Measurements from ENCODE around the gene ARL15.
"Not testable (repeated sequence)": the region's sequence is repeated elsewhere in the genome, so short reads cannot be mapped to it uniquely, and the experiment has no call there.

ARL15 gene

DNA sequence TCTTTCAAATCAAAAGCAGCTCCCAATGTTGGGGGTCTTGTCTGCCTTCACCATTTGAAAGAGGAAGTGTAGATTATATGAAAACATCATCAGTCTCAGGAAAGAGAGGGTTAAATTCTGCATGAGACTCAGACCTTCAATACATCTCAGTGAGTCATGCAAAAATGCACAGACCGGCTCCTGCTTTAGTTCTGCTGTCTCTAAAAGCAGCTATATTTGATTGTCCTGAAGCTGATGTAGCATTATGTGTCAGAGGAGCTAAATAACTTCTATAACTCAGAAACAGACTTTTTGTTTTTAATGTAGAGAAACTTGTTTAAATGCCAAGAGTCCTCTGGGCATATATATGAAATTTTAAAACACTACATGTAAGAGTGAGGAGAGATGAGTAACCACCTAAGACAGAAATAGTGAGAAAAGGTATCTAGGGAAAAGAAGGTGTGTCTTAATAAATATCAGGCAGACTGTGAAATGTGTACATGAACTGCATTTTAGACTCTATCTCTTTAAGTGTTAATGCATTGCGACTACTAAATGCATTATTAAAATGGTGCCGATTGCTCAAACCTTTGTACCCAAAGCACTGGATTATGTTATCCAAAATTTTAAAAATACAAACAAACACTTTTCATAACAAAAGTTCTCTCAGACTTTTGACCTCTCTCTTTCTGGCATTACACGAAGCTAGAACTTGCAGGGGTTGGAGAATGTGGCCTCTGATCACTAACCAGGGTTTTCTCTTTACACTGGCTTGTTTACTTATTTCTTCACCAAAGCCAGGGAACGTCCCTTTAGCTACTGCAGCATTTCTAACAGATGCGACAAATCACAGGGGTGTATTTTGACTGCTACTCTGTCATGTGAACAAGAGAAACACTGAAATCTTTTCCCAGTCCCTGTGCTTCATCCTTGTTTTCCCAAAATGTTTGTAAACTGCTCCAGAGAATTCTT is 302.3 kb downstream of the ARL15 start:
- no peak for TF ChIP-seq ZNF274 (IDR thresholded peaks at IDR 0.05; ENCODE audit: low read depth, low read length)
- no peak overlapping the region for H3K4me3 ChIP-seq (ENCODE audit: low read length)

DNA sequence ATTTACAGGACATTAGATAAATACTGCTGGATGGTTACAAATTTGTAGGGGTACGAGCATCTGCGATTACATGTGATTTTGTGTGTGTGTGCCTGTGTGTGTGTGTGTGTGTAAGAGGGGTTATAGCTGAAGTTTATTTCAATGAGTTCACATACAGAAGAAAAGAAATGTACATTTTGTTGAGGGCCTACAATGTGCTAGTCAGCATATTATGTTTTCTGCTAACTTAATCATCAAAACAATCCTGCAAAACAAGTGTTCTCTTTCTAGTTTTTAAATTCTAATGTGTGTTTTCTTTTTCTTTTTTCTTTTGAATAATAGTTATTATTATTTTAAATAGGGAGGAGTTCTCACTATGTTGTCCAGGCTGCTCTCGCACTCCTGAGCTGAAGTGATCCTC is 305.7 kb downstream of the ARL15 start:
- TF ChIP-seq ZNF274 (IDR thresholded peaks at IDR 0.05; ENCODE audit: low read depth, low read length) = no peak
- H3K4me3 ChIP-seq (ENCODE audit: low read length) = no peak overlapping the region

DNA sequence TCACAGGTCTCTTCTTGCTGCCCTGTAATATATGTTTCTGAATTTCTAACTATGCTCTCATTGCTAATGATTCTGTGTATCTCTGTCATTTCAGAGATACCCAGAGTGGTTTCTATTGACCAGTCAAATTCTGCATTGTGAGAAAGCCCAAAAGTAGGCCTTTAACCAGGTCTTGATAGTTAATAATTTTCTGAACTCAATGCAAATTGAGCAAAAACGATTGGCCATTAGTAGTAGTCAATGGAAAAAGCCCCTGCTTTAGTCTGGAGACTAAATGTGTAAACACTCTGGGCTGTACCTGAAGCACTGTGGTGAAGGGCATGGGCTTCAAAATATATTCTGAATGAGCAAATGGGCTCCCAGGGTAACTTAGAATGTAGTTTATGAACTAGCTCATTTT is 307.6 kb downstream of the ARL15 start:
- no peak for TF ChIP-seq ZNF274 (IDR thresholded peaks at IDR 0.05; ENCODE audit: low read depth, low read length)
- H3K4me3 ChIP-seq (ENCODE audit: low read length) = no peak overlapping the region

DNA sequence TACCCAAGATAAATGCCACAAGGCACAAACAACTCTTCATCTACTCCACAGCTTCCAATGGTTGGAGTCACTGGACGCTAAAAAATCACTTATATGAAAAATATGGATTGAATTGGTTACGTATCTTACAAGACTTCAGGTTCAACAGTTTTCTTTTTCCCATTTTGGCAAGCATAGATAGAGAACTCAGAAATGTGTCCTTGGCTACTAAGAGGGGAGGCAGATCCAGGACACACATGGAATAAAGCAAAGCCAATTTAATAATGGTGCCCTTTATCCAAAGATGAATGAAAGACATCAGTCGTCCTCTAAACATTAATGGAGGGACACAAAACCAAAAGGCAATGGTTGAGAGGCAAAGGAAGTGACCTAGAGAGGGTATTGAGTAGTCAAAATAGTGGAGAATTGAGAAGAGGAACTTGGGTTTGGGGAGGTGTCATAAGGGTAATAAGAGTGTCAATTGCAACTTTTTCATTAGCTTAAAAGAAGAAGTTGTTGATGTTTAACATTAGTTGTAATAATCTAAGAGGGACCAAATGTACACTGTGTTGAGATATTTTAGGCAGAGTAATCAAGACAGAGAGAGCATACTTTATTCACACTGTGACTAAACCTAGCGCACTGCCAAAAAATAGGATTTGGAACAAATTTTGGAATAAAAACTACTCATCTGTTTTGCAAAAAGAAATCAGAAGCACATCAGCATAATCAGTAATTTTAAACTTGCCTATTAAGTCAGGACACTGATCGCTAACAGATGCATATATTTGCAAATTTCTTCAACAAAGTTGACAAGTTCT is 308.2 kb downstream of the ARL15 start:
- no peak overlapping the region for H3K4me3 ChIP-seq (ENCODE audit: low read length)
- TF ChIP-seq ZNF274 (IDR thresholded peaks at IDR 0.05; ENCODE audit: low read depth, low read length) = no peak

DNA sequence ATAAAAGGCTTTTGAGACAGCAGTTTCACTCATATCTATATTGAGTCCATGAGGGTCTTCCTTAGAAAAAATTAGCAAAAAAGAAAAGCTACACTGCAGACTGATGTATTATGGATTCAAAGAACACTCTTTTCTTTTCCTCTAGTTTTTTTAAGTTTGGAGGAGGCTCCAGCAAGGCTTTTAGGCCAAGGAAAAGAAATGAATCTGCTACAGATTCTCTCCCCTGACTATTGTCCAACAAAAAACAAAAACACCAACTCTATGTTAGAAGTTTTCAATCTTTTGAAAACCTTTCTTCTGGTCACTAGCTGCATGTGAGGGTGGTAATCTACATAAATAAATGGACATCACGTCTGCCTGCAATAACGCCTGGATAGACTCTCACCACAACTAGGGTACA is 310.4 kb downstream of the ARL15 start:
- H3K4me3 ChIP-seq (ENCODE audit: low read length) = no peak overlapping the region
- TF ChIP-seq ZNF274 (IDR thresholded peaks at IDR 0.05; ENCODE audit: low read depth, low read length) = no peak

DNA sequence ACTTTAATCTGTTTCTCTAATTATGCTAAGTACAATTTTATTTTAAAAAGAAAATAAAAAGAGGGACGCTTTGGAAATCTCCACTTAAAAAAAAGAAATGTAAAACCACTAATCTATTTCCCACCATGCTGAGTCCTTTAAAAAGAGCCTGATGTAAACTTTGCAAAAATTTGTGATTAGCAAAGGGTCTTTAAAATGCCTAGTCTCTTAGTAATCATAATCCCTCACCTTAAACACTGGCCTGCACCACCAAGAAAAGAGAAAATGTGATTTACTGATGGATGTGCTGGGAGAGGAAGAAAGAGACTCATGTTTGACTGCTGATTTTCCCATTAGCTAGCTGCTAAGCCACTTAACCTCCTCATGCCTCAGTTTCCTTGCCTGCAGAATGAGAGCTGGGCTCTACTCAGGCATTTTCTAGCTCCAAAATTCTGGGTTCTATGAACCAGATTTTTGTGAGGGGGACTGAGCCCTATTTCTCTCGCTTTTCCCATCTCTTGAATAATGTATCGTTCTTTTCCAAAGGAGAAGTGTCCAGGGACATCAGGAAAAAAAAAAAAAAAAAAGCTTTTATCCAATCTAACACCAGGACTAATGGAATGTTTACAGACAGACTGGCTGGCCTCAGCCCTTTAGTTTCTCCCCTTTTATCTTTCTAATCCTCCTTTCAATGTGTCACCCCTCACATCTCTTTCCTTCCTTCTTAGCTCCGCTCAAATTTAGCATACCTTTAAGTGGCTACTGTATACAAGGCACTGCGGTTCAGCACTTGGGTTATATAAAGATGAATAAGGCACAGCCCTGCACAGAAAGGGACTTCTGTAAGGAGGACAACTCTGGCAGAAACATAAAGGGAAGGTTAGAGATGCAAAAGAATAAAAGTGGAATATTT is 312.4 kb downstream of the ARL15 start:
- no peak for TF ChIP-seq ZNF274 (IDR thresholded peaks at IDR 0.05; ENCODE audit: low read depth, low read length)
- H3K4me3 ChIP-seq (ENCODE audit: low read length) = no peak overlapping the region

DNA sequence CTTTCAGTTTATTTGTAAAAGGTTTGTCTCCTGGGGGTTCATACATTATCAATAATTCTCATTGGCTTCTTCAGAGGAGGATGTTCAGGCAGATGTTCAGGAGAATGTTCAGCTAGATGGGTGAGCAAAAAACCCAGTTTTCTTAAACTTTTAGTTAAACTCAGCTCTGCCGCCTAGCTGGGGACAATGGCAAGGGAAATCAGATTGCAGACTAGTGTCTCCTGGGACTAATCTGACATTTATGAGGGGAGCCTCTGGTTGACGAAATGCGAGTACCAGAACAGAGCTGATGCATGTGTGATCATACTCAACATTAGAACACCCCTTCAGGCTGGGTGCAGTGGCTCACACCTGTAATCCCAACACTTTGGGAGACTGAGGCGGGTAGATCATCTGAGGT is 314.4 kb downstream of the ARL15 start:
- no peak overlapping the region for H3K4me3 ChIP-seq (ENCODE audit: low read length)
- no peak for TF ChIP-seq ZNF274 (IDR thresholded peaks at IDR 0.05; ENCODE audit: low read depth, low read length)

DNA sequence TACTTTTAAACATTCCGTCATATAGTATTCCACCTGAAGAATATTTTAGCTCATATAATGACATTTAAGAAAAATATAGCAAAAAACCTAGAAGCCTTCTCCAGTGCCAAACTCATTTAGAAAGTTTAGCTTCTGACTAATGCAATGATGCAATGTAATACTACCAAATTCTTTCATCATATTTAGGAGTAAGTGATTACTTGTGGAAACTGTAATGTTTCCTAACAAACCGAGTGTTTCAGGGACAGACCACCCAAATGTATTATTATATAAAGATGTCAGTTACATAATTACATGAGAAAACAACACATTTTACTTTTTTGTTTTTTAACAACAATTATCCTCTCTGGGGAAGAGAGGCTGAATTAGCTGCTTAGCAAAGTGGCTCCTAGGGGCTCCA is 316.2 kb downstream of the ARL15 start:
- TF ChIP-seq ZNF274 (IDR thresholded peaks at IDR 0.05; ENCODE audit: low read depth, low read length) = no peak
- no peak overlapping the region for H3K4me3 ChIP-seq (ENCODE audit: low read length)

DNA sequence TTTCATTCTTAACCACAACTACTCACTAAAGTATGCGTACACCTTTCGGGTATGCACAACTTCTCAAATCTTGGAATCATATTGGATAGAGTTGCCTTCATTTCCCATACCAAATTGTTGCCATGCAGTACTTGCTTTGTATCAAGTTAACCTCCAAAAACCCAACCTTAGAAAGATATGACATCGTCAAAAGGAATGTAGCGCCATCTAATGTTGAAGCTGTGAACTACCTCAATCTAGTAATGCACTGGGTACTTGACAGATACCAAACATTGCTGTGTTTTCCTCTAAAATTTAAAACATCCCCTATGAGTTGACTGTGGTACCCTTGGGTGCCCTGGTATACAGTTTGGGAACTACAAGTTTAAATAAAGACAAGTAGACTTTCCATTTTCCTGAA is 318.4 kb downstream of the ARL15 start:
- no peak for TF ChIP-seq ZNF274 (IDR thresholded peaks at IDR 0.05; ENCODE audit: low read depth, low read length)

DNA sequence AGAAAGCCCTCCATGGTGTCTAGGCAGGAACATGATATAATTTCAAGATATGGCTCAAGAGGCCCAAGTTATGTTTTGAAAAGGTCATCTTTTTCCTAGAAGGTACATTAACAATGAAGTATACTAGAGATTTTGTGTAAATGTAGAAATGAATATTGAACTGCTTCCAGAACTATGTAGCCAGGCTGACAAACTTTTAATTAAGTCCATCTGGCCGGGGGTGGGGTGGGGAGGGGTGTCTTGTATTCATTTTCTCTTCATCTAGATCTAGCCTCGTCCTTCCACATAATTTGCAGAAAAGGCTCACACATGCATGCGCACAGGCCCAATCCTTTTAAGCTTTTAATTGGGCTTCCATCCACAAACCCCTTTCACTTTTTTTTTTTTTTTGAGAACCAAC is 323.3 kb downstream of the ARL15 start:
- TF ChIP-seq ZNF274 (IDR thresholded peaks at IDR 0.05; ENCODE audit: low read depth, low read length) = no peak

More for the DNA sequence above, 318.4 kb downstream of the ARL15 start:
- no peak overlapping the region for H3K4me3 ChIP-seq (ENCODE audit: low read length)

DNA sequence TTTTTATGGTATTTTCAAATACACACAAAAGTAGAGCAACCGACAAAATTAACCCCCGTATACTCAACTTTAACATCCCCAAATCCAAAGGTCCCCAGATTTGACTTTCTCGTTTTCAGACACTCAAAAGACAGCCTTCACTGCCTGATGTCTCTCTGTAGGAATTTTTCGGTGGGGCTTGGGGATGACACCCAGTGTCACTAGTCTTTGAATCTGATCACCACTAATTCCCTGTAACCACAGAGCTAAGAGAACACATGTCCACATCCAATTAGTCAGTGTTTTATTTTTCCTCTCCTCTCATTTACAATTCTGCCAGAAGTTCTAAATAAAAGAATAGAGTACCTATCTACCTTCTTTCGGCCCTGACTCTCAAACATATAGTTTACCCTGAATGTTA is 324.6 kb downstream of the ARL15 start:
- no peak overlapping the region for H3K4me3 ChIP-seq (ENCODE audit: low read length)
- no peak for TF ChIP-seq ZNF274 (IDR thresholded peaks at IDR 0.05; ENCODE audit: low read depth, low read length)

More for the DNA sequence above, 323.3 kb downstream of the ARL15 start:
- no peak overlapping the region for H3K4me3 ChIP-seq (ENCODE audit: low read length)

DNA sequence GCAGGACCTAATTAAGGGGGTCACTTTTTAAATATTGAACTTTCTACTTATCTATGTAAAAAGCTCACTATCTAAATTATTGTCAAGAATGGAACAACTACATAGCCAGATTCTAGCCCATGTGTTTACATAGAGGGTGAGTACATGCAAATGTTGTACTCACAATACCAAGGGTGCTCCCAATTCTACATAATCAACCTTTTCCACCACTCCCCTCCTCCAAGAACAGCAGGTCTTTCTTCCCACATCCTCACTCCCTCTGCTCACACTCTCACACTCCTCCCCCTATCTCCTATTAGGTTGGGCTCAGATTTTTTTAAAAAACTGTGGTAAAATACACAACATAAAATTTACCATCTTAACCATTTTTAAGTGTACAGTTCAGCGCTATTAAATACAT is 325.4 kb downstream of the ARL15 start:
- no peak for TF ChIP-seq ZNF274 (IDR thresholded peaks at IDR 0.05; ENCODE audit: low read depth, low read length)
- no peak overlapping the region for H3K4me3 ChIP-seq (ENCODE audit: low read length)

DNA sequence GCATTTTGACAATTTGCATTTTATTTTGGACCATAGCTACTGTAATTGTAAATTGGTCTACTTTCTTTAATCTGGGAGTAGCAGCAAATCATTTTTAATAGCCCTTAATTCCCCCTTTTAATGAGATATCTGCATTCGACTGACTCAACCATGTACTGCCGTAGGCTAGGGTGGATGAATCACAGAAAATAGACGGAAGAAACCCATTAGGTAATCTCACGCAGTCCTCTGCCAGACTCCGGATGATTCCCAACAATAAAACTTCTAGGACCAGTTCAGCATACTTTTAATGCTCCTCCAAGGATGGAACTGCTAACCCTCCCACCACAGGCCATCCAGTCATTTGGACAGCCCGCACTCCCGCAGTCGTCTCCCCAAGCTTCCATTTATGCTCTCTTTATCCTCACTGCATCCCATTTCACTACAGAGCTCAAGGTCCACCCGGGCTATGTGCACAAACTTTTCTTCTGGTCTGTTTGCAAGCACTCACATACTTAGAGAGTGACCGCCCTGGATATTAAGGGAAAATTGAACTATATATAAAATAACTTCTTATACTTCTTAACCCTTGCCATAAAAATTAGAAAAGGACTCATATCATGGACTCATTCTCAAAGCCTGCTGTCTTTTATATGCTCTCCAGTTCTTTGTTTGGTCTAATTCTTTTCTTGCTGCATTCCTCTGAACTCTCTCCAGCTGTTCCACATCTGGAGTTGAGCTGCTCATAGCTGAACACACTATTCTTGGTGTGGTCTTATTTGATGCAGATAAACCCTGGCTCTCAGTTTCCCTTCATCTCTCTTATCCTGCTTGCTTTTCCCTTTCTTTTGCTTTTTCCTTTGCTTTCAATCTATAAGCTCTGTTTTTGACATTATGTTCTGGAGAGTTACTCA is 326.6 kb downstream of the ARL15 start:
- no peak for TF ChIP-seq ZNF274 (IDR thresholded peaks at IDR 0.05; ENCODE audit: low read depth, low read length)
- no peak overlapping the region for H3K4me3 ChIP-seq (ENCODE audit: low read length)

DNA sequence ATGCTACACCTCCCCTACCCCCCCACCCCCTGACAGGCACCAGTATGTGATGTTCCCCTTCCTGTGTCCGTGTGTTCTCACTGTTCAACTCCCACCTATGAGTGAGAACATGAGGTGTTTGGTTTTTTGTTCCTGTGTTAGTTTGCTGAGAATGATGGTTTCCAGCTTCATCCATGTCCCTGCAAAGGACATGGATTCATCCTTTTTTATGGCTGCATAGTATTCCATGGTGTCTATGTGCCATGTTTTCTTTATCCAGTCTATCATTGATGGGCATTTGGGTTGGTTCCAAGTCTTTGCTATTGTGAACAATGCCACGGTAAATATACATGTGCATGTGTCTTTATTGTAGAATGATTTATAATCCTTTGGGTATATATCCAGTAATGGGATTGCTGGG is 328.1 kb downstream of the ARL15 start:
- H3K4me3 ChIP-seq (ENCODE audit: low read length) = not testable (repeated sequence)
